Ishikawa (cell line): ENCODE data around the gene TNS3.

ENCODE experiments used
- CEBPB ChIP-seq: IDR thresholded peaks from 2 replicates; pipeline ENCODE4 v1.6.1; 2012
- CREB1 ChIP-seq: IDR thresholded peaks from 2 replicates; pipeline ENCODE4 v1.6.1; 2012; ENCODE audit warnings: low read depth
- EGR1 ChIP-seq: IDR thresholded peaks from 2 replicates; pipeline ENCODE4 v1.6.1; 2012
- EP300 ChIP-seq: IDR thresholded peaks from 2 replicates; pipeline ENCODE4 v1.6.1; 2012; ENCODE audit warnings: borderline replicate concordance
- FOXM1 ChIP-seq: IDR thresholded peaks from 2 replicates; pipeline ENCODE4 v1.6.1; 2012; ENCODE audit warnings: low read depth, borderline replicate concordance
- MAX ChIP-seq: IDR thresholded peaks from 2 replicates; pipeline ENCODE4 v1.6.1; 2012
- NFIC ChIP-seq: IDR thresholded peaks from 2 replicates; pipeline ENCODE4 v1.6.1; 2012
- RAD21 ChIP-seq: IDR thresholded peaks from 2 replicates; pipeline ENCODE4 v1.6.1; 2012; ENCODE audit warnings: low read depth
- REST ChIP-seq: IDR thresholded peaks from 2 replicates; pipeline ENCODE4 v1.6.1; 2012; ENCODE audit warnings: low read depth, mild to moderate bottlenecking
- TAF1 ChIP-seq: IDR thresholded peaks from 2 replicates; pipeline ENCODE4 v1.6.1; 2012; ENCODE audit warnings: low read depth, mild to moderate bottlenecking
- TCF12 ChIP-seq: IDR thresholded peaks from 2 replicates; pipeline ENCODE4 v1.6.1; 2012; ENCODE audit warnings: low read depth
- TEAD4 ChIP-seq: IDR thresholded peaks from 2 replicates; pipeline ENCODE4 v1.6.1; 2012
- YY1 ChIP-seq: IDR thresholded peaks from 2 replicates; pipeline ENCODE4 v1.6.1; 2012; ENCODE audit warnings: low read depth
- ZBTB7A ChIP-seq: IDR thresholded peaks from 2 replicates; pipeline ENCODE4 v1.6.1; 2012; ENCODE audit warnings: low read depth
- TF ChIP-seq, protein P1 (sequence below): IDR thresholded peaks from 2 replicates; pipeline ENCODE4 v1.6.1; 2012

Gene TNS3

DNA sequence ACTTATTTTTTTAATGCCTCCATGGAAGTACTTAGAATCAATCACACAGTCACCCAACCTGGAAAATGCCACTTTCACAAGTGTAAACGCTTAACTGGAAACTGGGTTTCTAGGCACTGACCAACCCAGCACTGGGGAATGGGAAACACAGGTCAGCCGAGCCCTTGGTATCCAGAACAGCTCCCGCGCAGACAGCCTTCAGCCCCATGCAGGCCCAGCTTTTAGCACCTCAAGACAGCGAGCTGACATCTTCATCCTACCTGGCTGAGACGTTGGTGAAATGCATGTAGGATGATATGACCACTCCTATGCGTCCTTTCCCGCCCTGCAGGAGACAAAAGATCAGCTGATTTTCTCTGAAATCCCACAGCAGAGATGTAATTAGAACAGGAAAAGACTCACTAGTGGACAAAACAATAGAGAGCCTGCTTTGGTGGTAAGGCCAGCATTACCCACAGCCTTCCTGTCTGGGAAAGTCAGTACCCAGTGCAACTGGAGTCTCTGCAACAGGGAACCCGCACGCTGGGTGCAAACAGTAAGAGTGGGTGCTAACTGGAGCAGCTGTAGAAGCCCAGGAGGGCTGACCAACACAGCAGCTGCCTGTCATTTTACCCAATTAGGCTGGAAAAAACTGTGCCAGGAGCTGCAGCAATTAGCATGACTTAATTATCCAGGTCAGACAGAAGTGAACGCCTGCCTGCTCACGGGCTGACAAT, 153.7 kb downstream of the TNS3 start:
- TF ChIP-seq CREB1 (no peak), EP300 (no peak), TAF1 (no peak), CEBPB (no peak), NFIC (no peak), FOXM1 (no peak), ZBTB7A (no peak), REST (no peak), TEAD4 (no peak), YY1 (no peak), EGR1 (no peak), RAD21 (no peak), MAX (no peak)
- TF ChIP-seq, protein P1, sequence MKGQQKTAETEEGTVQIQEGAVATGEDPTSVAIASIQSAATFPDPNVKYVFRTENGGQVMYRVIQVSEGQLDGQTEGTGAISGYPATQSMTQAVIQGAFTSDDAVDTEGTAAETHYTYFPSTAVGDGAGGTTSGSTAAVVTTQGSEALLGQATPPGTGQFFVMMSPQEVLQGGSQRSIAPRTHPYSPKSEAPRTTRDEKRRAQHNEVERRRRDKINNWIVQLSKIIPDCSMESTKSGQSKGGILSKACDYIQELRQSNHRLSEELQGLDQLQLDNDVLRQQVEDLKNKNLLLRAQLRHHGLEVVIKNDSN = no peak

GRCh38 chr7:47427051-47427643, 154.8 kb downstream of the TNS3 start:
- TF ChIP-seq TEAD4 (no peak), ZBTB7A (no peak), REST (no peak), YY1 (no peak), FOXM1 (no peak), NFIC (no peak)
- TF ChIP-seq, protein P1 = no peak

DNA sequence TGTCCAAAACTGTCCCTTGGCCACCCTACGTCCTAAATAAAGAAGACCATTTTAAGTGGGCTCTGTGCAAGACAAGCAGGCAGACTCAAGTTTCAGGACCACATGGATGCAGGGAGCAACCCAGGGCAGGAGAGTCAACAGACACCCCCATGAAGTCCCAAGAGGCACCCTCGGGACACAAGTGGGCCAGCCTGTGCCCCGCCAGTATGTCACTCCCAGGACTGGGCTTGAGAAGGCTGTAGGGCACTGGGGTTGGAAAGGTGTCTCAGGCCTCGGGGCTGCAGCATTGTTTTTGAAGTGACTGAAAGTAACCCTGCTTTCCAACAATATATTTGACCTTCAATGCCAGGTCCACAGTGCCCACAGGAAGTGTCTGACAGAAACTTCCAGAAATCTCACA, 157.4 kb downstream of the TNS3 start:
- TF ChIP-seq TEAD4 (no peak), YY1 (no peak), EGR1 (no peak), NFIC (no peak), REST (no peak), TAF1 (no peak), FOXM1 (no peak), TCF12 (no peak), CREB1 (no peak), ZBTB7A (no peak)
- TF ChIP-seq, protein P1 = no peak

GRCh38 chr7:47423196-47423595, 158.7 kb downstream of the TNS3 start:
- TF ChIP-seq ZBTB7A = no peak
- no peak for TF ChIP-seq TCF12
- TF ChIP-seq NFIC = no peak
- TF ChIP-seq, protein P1 = no peak
- no peak for TF ChIP-seq FOXM1
- TF ChIP-seq CEBPB = no peak
- TF ChIP-seq REST = no peak
- TF ChIP-seq EGR1 = no peak
- TF ChIP-seq TAF1 = no peak
- no peak for TF ChIP-seq CREB1
- no peak for TF ChIP-seq RAD21
- no peak for TF ChIP-seq TEAD4
- TF ChIP-seq MAX = no peak
- no peak for TF ChIP-seq YY1
- no peak for TF ChIP-seq EP300
